GM12801 (cell line): ENCODE data around the gene CD55.

Source experiments
- TF ChIP-seq, protein P1 (sequence below): IDR thresholded peaks from one replicate; pipeline ENCODE4 v1.5.1; 2011; ENCODE audit warnings: control low read depth; ENCODE audit not compliant: insufficient read length; ENCODE audit errors: extremely low read depth

Gene CD55

DNA sequence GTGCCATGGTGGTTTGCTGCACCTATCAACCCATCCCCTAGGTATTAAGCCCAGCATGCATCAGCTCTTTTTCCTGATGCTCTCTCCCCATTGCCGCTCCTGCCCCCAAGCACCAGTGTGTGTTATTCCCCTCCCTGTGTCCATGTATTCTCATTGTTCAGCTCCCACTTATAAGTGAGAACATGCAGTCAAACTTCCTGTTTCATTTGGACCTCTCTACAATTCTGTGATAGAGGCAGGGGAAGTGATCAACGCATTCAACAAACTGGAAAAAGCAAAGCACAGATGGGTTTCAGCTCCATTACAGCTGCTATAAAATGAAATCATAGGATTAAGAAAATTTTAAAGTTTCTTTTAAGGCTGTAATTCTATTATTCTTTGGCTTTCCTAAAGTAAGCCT lies 23.3 kb upstream of the CD55 start:
- TF ChIP-seq, protein P1, sequence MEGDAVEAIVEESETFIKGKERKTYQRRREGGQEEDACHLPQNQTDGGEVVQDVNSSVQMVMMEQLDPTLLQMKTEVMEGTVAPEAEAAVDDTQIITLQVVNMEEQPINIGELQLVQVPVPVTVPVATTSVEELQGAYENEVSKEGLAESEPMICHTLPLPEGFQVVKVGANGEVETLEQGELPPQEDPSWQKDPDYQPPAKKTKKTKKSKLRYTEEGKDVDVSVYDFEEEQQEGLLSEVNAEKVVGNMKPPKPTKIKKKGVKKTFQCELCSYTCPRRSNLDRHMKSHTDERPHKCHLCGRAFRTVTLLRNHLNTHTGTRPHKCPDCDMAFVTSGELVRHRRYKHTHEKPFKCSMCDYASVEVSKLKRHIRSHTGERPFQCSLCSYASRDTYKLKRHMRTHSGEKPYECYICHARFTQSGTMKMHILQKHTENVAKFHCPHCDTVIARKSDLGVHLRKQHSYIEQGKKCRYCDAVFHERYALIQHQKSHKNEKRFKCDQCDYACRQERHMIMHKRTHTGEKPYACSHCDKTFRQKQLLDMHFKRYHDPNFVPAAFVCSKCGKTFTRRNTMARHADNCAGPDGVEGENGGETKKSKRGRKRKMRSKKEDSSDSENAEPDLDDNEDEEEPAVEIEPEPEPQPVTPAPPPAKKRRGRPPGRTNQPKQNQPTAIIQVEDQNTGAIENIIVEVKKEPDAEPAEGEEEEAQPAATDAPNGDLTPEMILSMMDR, result no peak

DNA sequence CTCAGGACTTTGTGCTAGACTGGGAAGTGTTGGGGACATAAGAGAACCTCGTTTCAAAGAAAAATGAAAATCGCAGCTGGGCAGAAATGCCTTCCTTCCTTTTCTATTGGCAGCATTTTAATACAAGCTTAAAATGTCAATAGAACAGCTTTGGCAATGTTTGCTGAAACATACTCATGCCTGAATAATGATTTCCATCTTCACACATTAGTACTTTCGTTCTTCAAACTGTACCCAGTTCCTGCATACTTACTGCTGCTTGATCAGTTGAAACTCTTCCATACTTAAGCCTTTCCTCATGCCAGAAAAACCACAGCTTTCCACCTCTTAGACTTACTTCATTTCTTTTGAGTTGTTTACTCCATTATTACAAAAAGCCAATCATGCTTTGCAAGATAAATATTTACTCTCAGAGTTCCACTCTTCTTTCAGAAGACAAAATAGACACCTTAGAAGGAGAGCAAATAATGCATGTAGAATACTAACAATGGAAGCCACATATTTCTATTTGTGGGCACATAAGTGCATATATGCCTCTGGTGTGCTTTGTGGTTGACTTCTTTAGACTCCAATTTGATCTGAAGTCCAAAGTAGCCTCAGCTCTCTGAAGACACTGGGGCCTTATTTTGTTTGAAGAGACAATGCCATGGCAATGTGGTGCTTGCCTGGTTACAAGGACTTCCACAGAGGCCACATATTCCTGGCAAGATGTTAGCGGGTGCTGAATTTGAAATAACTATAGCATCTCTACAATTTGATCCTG lies 22.7 kb upstream of the CD55 start:
- TF ChIP-seq, protein P1, result no peak

DNA sequence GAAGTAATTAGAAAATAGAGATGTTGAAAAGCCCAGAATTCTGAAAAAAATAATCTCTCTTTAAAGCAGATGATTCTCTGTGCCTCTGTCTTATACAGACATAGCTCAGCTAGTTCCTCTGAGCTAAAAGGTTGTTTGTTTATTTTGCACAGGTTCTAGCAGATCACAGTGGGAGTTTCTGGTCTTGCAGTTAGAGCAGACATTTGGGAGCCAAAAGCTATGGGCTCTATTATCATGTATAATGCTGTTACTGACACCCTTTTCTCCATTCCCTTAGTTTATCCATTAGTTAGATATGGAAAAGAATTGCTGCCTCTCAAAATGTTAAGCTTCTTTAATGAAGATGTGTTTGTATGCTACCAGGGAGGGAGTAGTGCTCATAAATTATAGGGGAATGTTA lies 20.5 kb upstream of the CD55 start:
- TF ChIP-seq, protein P1, result no peak

DNA sequence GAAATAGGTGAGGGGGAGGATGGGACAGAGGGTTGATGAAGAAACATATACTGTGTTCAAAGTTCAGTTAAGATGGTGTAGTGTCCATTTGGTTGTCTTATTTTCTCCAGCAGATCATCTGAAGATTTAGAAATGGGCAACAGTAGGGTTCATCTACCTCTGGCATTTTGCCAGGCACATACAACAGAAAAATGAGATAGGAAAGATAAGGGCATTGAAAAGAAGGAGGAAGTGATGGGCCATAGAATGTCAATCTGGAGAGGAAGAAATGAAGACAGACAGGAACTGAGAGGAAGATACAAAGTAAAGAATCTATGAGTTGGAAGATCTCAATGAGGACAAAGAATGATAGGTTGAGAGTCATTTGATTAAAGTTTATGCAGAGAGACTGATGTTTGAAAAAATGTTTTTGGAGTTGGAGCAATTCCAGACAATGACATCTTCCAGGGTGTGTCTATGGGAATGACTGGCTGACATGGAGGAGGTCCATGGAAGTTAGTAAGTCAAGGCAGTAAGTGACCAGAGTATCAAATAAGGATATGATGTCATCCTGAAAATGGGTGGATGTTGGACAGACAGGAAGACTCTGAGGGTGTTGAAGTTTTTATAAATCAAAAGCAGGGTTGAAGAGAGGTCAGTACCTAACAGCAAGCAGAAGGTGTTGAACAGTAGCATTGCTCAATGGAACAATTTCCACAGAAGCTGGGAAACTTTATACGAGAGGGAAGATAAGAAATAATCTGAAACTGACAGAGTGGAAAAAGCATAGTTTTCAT lies 18.7 kb upstream of the CD55 start:
- TF ChIP-seq, protein P1, result no peak

DNA sequence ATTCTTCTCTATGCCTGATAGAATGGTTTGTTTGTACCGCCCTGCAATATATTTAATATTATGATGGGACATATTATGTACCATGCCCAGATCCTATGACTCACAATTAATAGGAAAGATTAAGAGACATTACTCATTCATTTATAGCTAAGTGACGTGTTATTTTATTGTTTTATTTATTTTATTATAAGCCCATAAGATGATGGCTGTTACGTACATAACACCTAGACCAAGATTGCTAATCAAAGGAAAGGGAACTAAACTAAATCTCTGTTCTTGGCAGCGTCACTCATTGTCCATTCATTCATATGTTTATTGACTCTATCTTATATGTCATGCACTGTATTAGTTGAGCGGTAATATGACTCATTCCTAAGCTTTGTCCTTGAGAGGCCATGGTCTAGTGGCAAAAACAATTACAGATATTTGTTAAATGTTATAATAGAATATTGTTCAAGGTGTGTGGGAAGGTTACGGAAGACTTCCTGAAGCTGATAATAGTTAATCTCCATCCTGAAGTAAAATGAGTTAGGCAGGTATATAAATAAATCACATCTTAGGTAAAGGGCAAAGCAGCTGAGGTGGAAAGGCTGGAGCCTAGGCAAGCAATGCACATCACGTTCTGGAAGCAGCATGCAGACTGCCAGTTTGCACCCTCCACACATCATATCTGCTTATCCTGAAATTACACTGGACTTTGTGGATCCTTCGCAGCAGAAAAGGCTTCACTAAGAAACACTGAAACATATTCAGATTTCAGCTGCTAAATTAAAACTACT lies 16.6 kb upstream of the CD55 start:
- TF ChIP-seq, protein P1, result no peak

DNA sequence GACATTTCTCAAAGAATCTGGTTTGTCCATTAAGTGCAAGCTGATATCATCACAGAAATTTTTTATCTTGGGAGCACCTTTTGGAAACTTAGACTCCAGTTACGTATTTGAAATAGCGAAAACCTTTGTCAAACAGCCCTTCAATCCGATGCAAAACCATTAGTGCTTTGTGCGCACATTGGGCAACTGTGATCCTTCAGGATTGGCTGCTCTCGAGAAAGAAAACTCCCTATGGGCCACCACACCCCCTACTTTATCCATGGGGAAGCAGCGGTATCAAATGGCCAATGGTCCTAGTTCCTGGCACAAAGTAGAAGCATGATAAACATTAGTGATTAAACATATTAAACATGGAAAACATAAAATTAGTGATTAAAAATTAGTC lies 16.0 kb upstream of the CD55 start:
- TF ChIP-seq, protein P1, result no peak

DNA sequence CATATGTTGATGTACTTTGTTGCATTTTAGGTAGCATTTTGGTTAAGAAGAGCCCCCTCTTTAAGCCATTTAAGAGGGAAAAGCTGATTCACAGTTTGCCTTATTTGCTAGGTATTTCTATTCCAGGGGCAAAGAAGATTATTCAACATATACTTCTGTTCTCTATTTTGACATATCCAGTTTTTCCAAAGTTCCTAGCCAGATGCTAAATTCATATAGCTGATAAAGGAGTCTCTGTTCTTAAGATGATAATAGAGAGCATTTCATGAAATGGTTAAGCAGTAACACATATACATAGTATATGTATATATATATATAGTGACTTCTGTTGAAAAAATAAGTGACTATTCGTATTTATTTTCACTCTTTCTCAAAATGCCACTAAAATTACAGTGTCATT lies 15.5 kb upstream of the CD55 start:
- TF ChIP-seq, protein P1, result no peak
